Sigmoid colon (tissue), 4 donors: ENCODE results near the gene KCNT1.

Experiments
- EP300 ChIP-seq, 4 donors: sonication (generic); formaldehyde crosslinking; IDR thresholded peaks; one replicate each; pipeline ENCODE4 v1.6.1; 2017; ENCODE audit warnings: antibody characterized with exemption in 4 of 4
- POLR2A ChIP-seq, 2 donors: fragments of 450-650 bp; IDR thresholded peaks; one replicate each; pipeline ENCODE4 v1.6.1; 2016; ENCODE audit warnings: antibody characterized with exemption in 2 of 2, mild to moderate bottlenecking in 2 of 2, moderate library complexity in 2 of 2
- TF ChIP-seq, protein P1 (sequence below), 4 experiments: fragments of 450-650 bp in 3 of 4; fragments of 200-600 bp in 1 of 4; IDR thresholded peaks; one replicate each; pipeline ENCODE4 v1.5.1; 2016 to 2019; ENCODE audit warnings: antibody characterized with exemption in 4 of 4, mild to moderate bottlenecking in 3 of 4, moderate library complexity in 2 of 4

DNA sequence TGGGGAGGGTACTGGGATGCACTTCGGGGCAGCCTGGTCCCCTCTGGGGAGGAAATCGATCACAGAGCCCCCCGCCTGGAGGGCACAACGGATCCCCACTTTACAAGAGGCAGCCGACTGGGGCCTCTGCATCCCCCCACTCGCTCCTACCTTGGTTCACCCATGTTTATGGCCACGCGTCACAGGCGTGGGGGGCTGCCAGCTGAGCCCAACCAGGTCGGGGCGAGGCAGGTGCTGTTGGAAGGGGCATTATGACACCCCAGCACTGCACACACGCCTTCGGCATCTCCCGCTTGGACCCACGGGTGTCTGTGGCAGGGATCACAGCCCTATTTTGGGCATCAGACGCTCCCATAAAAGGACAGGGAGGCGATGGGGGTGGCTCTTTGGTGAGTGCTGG is 17.3 kb upstream of the KCNT1 start:
- TF ChIP-seq, protein P1, sequence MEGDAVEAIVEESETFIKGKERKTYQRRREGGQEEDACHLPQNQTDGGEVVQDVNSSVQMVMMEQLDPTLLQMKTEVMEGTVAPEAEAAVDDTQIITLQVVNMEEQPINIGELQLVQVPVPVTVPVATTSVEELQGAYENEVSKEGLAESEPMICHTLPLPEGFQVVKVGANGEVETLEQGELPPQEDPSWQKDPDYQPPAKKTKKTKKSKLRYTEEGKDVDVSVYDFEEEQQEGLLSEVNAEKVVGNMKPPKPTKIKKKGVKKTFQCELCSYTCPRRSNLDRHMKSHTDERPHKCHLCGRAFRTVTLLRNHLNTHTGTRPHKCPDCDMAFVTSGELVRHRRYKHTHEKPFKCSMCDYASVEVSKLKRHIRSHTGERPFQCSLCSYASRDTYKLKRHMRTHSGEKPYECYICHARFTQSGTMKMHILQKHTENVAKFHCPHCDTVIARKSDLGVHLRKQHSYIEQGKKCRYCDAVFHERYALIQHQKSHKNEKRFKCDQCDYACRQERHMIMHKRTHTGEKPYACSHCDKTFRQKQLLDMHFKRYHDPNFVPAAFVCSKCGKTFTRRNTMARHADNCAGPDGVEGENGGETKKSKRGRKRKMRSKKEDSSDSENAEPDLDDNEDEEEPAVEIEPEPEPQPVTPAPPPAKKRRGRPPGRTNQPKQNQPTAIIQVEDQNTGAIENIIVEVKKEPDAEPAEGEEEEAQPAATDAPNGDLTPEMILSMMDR (IDR thresholded peaks at IDR 0.05), result no peak
- no peak for TF ChIP-seq POLR2A (IDR thresholded peaks at IDR 0.05)
- TF ChIP-seq EP300 (IDR thresholded peaks at IDR 0.05), result no peak
